PC-3 (cell line): ENCODE results near the gene PIK3R5. TPM values are rescaled to one million over a fixed set of nuclear protein-coding genes. Genes with fewer than 3 reads are reported as not detected.

Experiments
- ATAC-seq: fragments of 200-7000 bp; cut with Tn5 transposase; 2 replicates; pipeline ENCODE4 v1.9.1; 2020; ENCODE audit warnings: mild to moderate bottlenecking, moderate library complexity
- BruUV-seq: library from RNA; stranded (reverse); fragments of 400-500 nt; replicated peaks from 2 replicates; lab custom pipeline; 2021; lab: Mats Ljungman, UMichigan
- CTCF ChIA-PET: fragments of 300-600 bp; sonication (Branson Sonifier 250); formaldehyde crosslinking; loops from one replicate; lab custom pipeline; 2022; ENCODE audit warnings: antibody characterized with exemption; lab: Charles Lee
- POLR2A ChIA-PET: fragments of 300-600 bp; sonication (Branson Sonifier 250); formaldehyde crosslinking; loops from one replicate; lab custom pipeline; 2022; ENCODE audit warnings: antibody characterized with exemption; ENCODE audit not compliant: unreplicated experiment; lab: Charles Lee
- DNase-seq: peaks from one replicate; pipeline ENCODE4 v3.0.0-alpha.2; 2015
- H2AFZ ChIP-seq: fragments of 300-600 bp; sonication (generic); 2 replicates; pipeline ENCODE4 v1.6.0; 2016; ENCODE audit warnings: antibody characterized with exemption, low read length
- H3F3A ChIP-seq: fragments of 300-600 bp; sonication (generic); one replicate; pipeline ENCODE4 v1.6.0; 2017; ENCODE audit warnings: antibody characterized with exemption, low read length, control low read depth, mild to moderate bottlenecking; ENCODE audit not compliant: unreplicated experiment
- H3K27ac ChIP-seq: fragments of 300-600 bp; sonication (generic); 2 replicates; pipeline ENCODE4 v1.5.1; 2016; ENCODE audit warnings: mild to moderate bottlenecking, low read length
- H3K27me3 ChIP-seq: fragments of 300-600 bp; sonication (generic); 2 replicates; pipeline ENCODE4 v1.6.1; 2016; ENCODE audit warnings: low read length, mixed read lengths
- H3K36me3 ChIP-seq: fragments of 300-600 bp; sonication (generic); 2 replicates; pipeline ENCODE4 v1.6.1; 2016; ENCODE audit warnings: low read depth, mixed run types, low read length, mixed read lengths
- H3K4me1 ChIP-seq: fragments of 300-600 bp; sonication (generic); 2 replicates; pipeline ENCODE4 v1.5.1; 2016; ENCODE audit warnings: low read length; ENCODE audit not compliant: insufficient read depth
- H3K4me2 ChIP-seq: fragments of 300-600 bp; sonication (generic); 2 replicates; pipeline ENCODE4 v1.6.0; 2016; ENCODE audit warnings: low read length
- H3K4me3 ChIP-seq: fragments of 300-600 bp; sonication (generic); 2 replicates; pipeline ENCODE4 v1.5.1; 2016; ENCODE audit warnings: mild to moderate bottlenecking, low read length, mixed read lengths
- H3K79me2 ChIP-seq: fragments of 300-600 bp; sonication (generic); 2 replicates; pipeline ENCODE4 v1.6.1; 2017; ENCODE audit warnings: low read length, mixed read lengths
- H3K9ac ChIP-seq: fragments of 300-600 bp; sonication (generic); 2 replicates; pipeline ENCODE4 v1.6.0; 2016; ENCODE audit warnings: mild to moderate bottlenecking, low read length
- H3K9me2 ChIP-seq: fragments of 300-600 bp; sonication (generic); replicated peaks from 2 replicates; pipeline ENCODE4 v1.6.1; 2016; ENCODE audit warnings: mixed run types, low read length, mixed read lengths
- H3K9me3 ChIP-seq: fragments of 300-600 bp; sonication (generic); 2 replicates; pipeline ENCODE4 v1.6.1; 2016; ENCODE audit warnings: low read length, mixed read lengths
- H4K20me1 ChIP-seq: fragments of 300-600 bp; sonication (generic); 2 replicates; pipeline ENCODE4 v1.6.1; 2016; ENCODE audit warnings: low read length, mixed read lengths
- CTCF ChIP-seq: fragments of 300-600 bp; sonication (generic); conservative IDR thresholded peaks from 2 replicates; pipeline ENCODE4 v1.5.1; 2017; ENCODE audit warnings: antibody characterized with exemption, low read depth, mild to moderate bottlenecking, low read length
- EZH2 ChIP-seq: fragments of 300-600 bp; sonication (generic); IDR thresholded peaks from one replicate; pipeline ENCODE4 v1.6.1; 2017; ENCODE audit warnings: antibody characterized with exemption, mild to moderate bottlenecking, low read length; ENCODE audit not compliant: unreplicated experiment
- EZH2phosphoT487 ChIP-seq: fragments of 300-600 bp; sonication (generic); IDR thresholded peaks from 2 replicates; pipeline ENCODE4 v1.6.1; 2018; ENCODE audit warnings: mild to moderate bottlenecking, antibody characterized with exemption, low read length, borderline replicate concordance
- intact Hi-C: fragments of 100-400 bp; cut with micrococcal nuclease; formaldehyde crosslinking; loops from 2 replicates; pipeline ENCODE4 v1.9.0; 2023
- total RNA-seq: library from RNA; depleted of rRNA; stranded (reverse); fragments of >200 nt; gene quantifications from 2 replicates; pipeline ENCODE4 v1.2.3, GENCODE V29; 2014

Gene PIK3R5
- total RNA-seq, 1 experiment from 2014 or later = not detected

- H4K20me1 ChIP-seq = no peaks in the 10 kb centered on the region
- H3F3A ChIP-seq = no peaks in the 10 kb centered on the region
- H3K27ac ChIP-seq = no peak overlapping the region
- no peak overlapping the region for H2AFZ ChIP-seq
- no peak overlapping the region for H3K9ac ChIP-seq
- no peaks in the 10 kb centered on the region for H3K79me2 ChIP-seq
- POLR2A ChIA-PET = no interaction called here
- H3K4me3 ChIP-seq = no peak overlapping the region
- H3K4me1 ChIP-seq = no peaks in the 10 kb centered on the region
- TF ChIP-seq EZH2phosphoT487 (no peak), EZH2 (no peak), CTCF (no peak)
- H3K9me2 ChIP-seq = no peaks in the 10 kb centered on the region
- H3K4me2 ChIP-seq = no peak overlapping the region
- intact Hi-C loops = no loop called here
- H3K27me3 ChIP-seq = no peaks in the 10 kb centered on the region
- DNase-seq (no peak), ATAC-seq (no peak)
- no peaks in the 10 kb centered on the region for H3K36me3 ChIP-seq
- no TSS peak for BruUV-seq
- H3K9me3 ChIP-seq = no peaks in the 10 kb centered on the region
- CTCF ChIA-PET = no interaction called here
These were observed 1.4 kb upstream of the PIK3R5 start for GRCh38 chr17:8966926-8967325.

DNA sequence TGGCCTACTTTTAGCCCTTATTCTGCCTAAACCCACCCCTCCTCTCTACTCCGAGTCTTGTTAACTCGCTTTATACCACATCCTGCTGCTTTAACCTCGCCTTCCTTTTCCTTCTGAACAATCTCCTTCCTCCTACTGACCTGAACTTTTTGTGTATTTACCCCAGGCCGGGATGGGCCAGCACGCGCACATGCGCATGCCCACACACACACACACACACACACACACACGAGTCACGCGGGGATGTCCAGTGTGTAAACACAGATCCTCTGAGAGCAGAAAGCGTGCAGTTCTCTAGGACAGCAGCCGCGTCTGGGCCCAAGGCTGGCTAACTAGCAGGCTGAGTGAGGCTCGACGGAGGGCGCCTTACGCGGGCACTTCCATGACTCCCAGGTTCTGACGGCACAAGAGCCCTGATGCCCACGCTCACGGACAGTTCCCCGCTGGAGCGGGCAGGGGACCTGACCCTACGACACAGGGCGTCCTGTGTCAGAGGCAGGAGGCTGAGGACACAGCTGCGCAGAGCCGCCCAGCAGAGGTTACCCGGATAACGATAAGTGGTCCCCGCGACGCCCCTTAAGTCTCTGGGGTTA is 610 bp downstream of the PIK3R5 start:
- CTCF ChIA-PET = no interaction called here
- DNase-seq = no peak
- H3K27ac ChIP-seq = no peak overlapping the region

More for the DNA sequence above, 610 bp downstream of the PIK3R5 start:
- ATAC-seq = no peak
- no peaks in the 10 kb centered on the region for H3F3A ChIP-seq
- no peaks in the 10 kb centered on the region for H3K9me2 ChIP-seq
- no peaks in the 10 kb centered on the region for H3K9me3 ChIP-seq
- H3K4me1 ChIP-seq = no peaks in the 10 kb centered on the region
- no peak overlapping the region for H3K4me3 ChIP-seq
- H4K20me1 ChIP-seq = no peaks in the 10 kb centered on the region
- TF ChIP-seq EZH2phosphoT487 = no peak
- no peak for TF ChIP-seq EZH2
- no peak for TF ChIP-seq CTCF
- no peak overlapping the region for H3K9ac ChIP-seq
- no peak overlapping the region for H3K4me2 ChIP-seq
- H3K27me3 ChIP-seq = no peaks in the 10 kb centered on the region
- H3K36me3 ChIP-seq = no peaks in the 10 kb centered on the region
- H2AFZ ChIP-seq = no peak overlapping the region
- no TSS peak for BruUV-seq
- intact Hi-C loops = no loop called here
- POLR2A ChIA-PET = no interaction called here
- no peaks in the 10 kb centered on the region for H3K79me2 ChIP-seq
